Endothelial cell of umbilical vein (primary cell): Measurements from ENCODE around the gene PAX5. TPM values are rescaled to one million over a fixed set of nuclear protein-coding genes. Genes with fewer than 3 reads are reported as not detected.

Experiments used
- BruUV-seq: library from RNA; stranded (reverse); fragments of 400-500 nt; replicated peaks from 2 replicates; lab custom pipeline; 2021; lab: Mats Ljungman, UMichigan
- CTCF ChIA-PET: fragments of 300-600, 350-600 bp; sonication (Branson Sonifier 250); formaldehyde crosslinking; loops from one replicate; lab custom pipeline; 2021; ENCODE audit warnings: antibody characterized with exemption, inconsistent platforms; lab: Charles Lee
- POLR2A ChIA-PET: fragments of 300-600, 350-600 bp; sonication (Branson Sonifier 250); formaldehyde crosslinking; loops from one replicate; lab custom pipeline; 2021; ENCODE audit warnings: antibody characterized with exemption, inconsistent platforms; lab: Charles Lee
- DNase-seq: peaks from one replicate; pipeline ENCODE4 v3.0.0-alpha.2; 2011; ENCODE audit warnings: low read depth, low spot score
- FAIRE-seq: peaks from 2 replicates; lab custom pipeline; 2011; peaks lifted over from hg19 to GRCh38; lab: Jason Lieb, UNC
- H2AFZ ChIP-seq: 2 replicates; pipeline ENCODE4 v1.6.0; 2012; ENCODE audit warnings: low read depth, low read length, control low read depth, inconsistent platforms
- H3K27ac ChIP-seq: 2 replicates; pipeline ENCODE4 v1.5.1; 2011; ENCODE audit warnings: low read depth, mild to moderate bottlenecking, control low read depth, low read length, moderate library complexity; ENCODE audit not compliant: insufficient read depth
- H3K27me3 ChIP-seq, 2 experiments: 2 replicates each; pipeline versions ENCODE4 v1.6.0 to v1.6.1; 2011; ENCODE audit warnings: low read length in 2 of 2, mixed read lengths in 1 of 2; ENCODE audit not compliant: control insufficient read depth in 2 of 2, insufficient read depth in 2 of 2
- H3K36me3 ChIP-seq, 2 experiments: 2 replicates in 1 of 2; 3 replicates in 1 of 2; pipeline ENCODE4 v1.5.1; 2011; ENCODE audit warnings: low read length in 2 of 2, mild to moderate bottlenecking in 1 of 2, moderate library complexity in 1 of 2; ENCODE audit not compliant: control insufficient read depth in 2 of 2, insufficient read depth in 2 of 2; ENCODE audit errors: extremely low read depth in 1 of 2
- H3K4me1 ChIP-seq: 3 replicates; pipeline ENCODE4 v1.5.1; 2011; ENCODE audit warnings: mild to moderate bottlenecking, low read length; ENCODE audit not compliant: control insufficient read depth, insufficient read depth; ENCODE audit errors: extremely low read depth
- H3K4me2 ChIP-seq: 2 replicates; pipeline ENCODE4 v1.6.1; 2011; ENCODE audit warnings: low read length, control low read depth, mixed read lengths; ENCODE audit not compliant: insufficient read depth
- H3K4me3 ChIP-seq, 3 experiments: fragments of 200-600 bp in 1 of 3; sonication (generic), shearing (Covaris generic) in 1 of 3; replicated peaks in 1 of 3; 2 replicates each; pipeline ENCODE4 v1.5.1; 2011 to 2016; ENCODE audit warnings: control low read depth in 3 of 3, low read length in 3 of 3, mild to moderate bottlenecking in 2 of 3, inconsistent platforms in 1 of 3, low read depth in 1 of 3, moderate library complexity in 1 of 3; ENCODE audit not compliant: insufficient read depth in 1 of 3
- H3K79me2 ChIP-seq: 2 replicates; pipeline ENCODE4 v1.6.0; 2012; ENCODE audit warnings: low read length, inconsistent platforms; ENCODE audit not compliant: control insufficient read depth, insufficient read depth
- H3K9ac ChIP-seq: replicated peaks from 2 replicates; pipeline ENCODE3; 2011; ENCODE audit warnings: low read length, control low read depth; ENCODE audit not compliant: insufficient read depth; ENCODE audit errors: extremely low read depth
- H3K9me1 ChIP-seq: replicated peaks from 3 replicates; pipeline ENCODE4 v1.6.0; 2011; ENCODE audit warnings: mild to moderate bottlenecking, low read length; ENCODE audit not compliant: control insufficient read depth, insufficient read depth; ENCODE audit errors: extremely low read depth
- H3K9me3 ChIP-seq: replicated peaks from 2 replicates; pipeline ENCODE4 v1.5.1; 2012; ENCODE audit warnings: low read length, inconsistent platforms; ENCODE audit not compliant: control insufficient read depth, insufficient read depth
- H4K20me1 ChIP-seq: replicated peaks from 2 replicates; pipeline ENCODE3; 2011; ENCODE audit warnings: mild to moderate bottlenecking, low read length; ENCODE audit not compliant: control insufficient read depth, insufficient read depth; ENCODE audit errors: extremely low read depth
- EZH2 ChIP-seq: IDR thresholded peaks from 2 replicates; pipeline ENCODE4 v1.6.1; 2012; ENCODE audit warnings: borderline replicate concordance, low read depth, mild to moderate bottlenecking, moderate library complexity, low read length, inconsistent platforms; ENCODE audit not compliant: severe bottlenecking
- FOS ChIP-seq: IDR thresholded peaks from 2 replicates; pipeline ENCODE4 v1.6.1; 2011; ENCODE audit warnings: mild to moderate bottlenecking, low read length, moderate library complexity, borderline replicate concordance; ENCODE audit not compliant: insufficient read depth
- GATA2 ChIP-seq: IDR thresholded peaks from 2 replicates; pipeline ENCODE4 v1.7.0; 2011; ENCODE audit warnings: low read depth, mild to moderate bottlenecking, moderate library complexity, mixed read lengths, low read length; ENCODE audit not compliant: insufficient read length, insufficient read depth
- JUN ChIP-seq: IDR thresholded peaks from 2 replicates; pipeline ENCODE4 v1.6.1; 2011; ENCODE audit warnings: borderline replicate concordance, low read depth; ENCODE audit not compliant: insufficient read length, insufficient read depth
- MYC ChIP-seq: IDR thresholded peaks from one replicate; pipeline ENCODE4 v1.6.1; 2011; ENCODE audit warnings: mild to moderate bottlenecking, low read depth, low read length
- POLR2A ChIP-seq: IDR thresholded peaks from 2 replicates; pipeline ENCODE4 v1.6.1; 2012; ENCODE audit warnings: low read depth, mild to moderate bottlenecking, control low read depth, low read length
- POLR2AphosphoS5 ChIP-seq: IDR thresholded peaks from 2 replicates; pipeline ENCODE4 v1.6.1; 2012; ENCODE audit warnings: low read depth, mild to moderate bottlenecking, control low read depth, low read length, moderate library complexity; ENCODE audit not compliant: insufficient read depth
- dilution Hi-C: fragments of 300-500 bp; cut with MboI; formaldehyde crosslinking; loops from one replicate; pipeline ENCODE4 v1.15.0; 2019; ENCODE audit warnings: low sequenced_read_pairs; ENCODE audit not compliant: extremely low pct_ligation_motif_present
- intact Hi-C: fragments of 100-400 bp; cut with micrococcal nuclease; formaldehyde crosslinking; loops from one replicate; pipeline ENCODE4 v1.10.0; 2022
- polyA plus RNA-seq, 4 experiments: library from polyadenylated mRNA; depleted of rRNA in 3 of 4; stranded (reverse) in 3 of 4; unstranded in 1 of 4; fragments of >200 nt; gene quantifications; 2 replicates each; pipeline versions ENCODE4 v1.2.1 to v1.2.3, GENCODE V29; 2011 to 2012; ENCODE audit warnings: missing spikeins in 1 of 4
- total RNA-seq: library from RNA; stranded (reverse); gene quantifications from 2 replicates; pipeline ENCODE4 v1.2.3, GENCODE V29; 2021
- TF ChIP-seq, protein P1 (sequence below), 2 donors: IDR thresholded peaks; 1 replicate in 1 of 2; 2 replicates in 1 of 2; pipeline ENCODE4 v1.5.1; 2011; ENCODE audit warnings: low read length in 2 of 2, mild to moderate bottlenecking in 2 of 2, moderate library complexity in 2 of 2, control low read depth in 1 of 2, inconsistent platforms in 1 of 2, low read depth in 1 of 2; ENCODE audit not compliant: insufficient read depth in 1 of 2; ENCODE audit errors: extremely low read depth in 1 of 2
- TF ChIP-seq, protein P2 (sequence below): IDR thresholded peaks from 2 replicates; pipeline ENCODE4 v1.6.1; 2011; ENCODE audit not compliant: insufficient read depth, insufficient read length

The PAX5 gene
- total and polyA plus RNA-seq, 2 donors (not counting 3 experiments of a cell fraction or from before 2014, with no cell fraction given) = not detected

DNA sequence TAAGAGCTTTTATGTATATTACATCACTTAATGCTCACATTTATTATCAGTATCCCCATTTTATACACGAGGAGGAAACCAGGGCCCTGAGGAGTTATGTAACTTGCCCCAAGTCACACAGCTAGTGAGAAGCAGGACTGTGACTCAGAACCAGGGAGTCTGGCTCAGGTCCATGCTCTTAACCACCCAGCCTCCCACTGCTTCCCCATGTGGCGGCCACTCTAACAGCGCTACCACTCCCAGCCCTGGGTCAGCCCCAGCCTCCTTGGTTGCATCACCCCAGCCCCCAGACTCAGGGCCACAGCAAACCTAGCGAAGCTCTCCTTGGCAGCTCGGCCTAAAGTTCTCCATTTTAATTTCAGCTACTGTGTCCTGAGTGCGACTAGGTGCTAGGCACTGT is 159.1 kb downstream of the PAX5 start:
- Histone ChIP-seq H3K9me1 (no peaks in the 10 kb centered on the region), H3K79me2 (no peaks in the 10 kb centered on the region), H3K4me2 (no peak overlapping the region), H2AFZ (no peak overlapping the region), H3K9ac (no peak overlapping the region), H3K36me3 (no peaks in the 10 kb centered on the region), H3K9me3 (no peaks in the 10 kb centered on the region), H3K4me1 (no peaks in the 10 kb centered on the region), H4K20me1 (no peaks in the 10 kb centered on the region), H3K27me3 (peaks cover 0 to 8% of the 10 kb centered on the region in 2 experiments), H3K27ac (no peak overlapping the region), H3K4me3 (no peak overlapping the region)
- TF ChIP-seq GATA2 (no peak), FOS (no peak), POLR2AphosphoS5 (no peak), JUN (no peak), MYC (no peak), EZH2 (no peak), POLR2A (no peak)
- TF ChIP-seq, protein P1, sequence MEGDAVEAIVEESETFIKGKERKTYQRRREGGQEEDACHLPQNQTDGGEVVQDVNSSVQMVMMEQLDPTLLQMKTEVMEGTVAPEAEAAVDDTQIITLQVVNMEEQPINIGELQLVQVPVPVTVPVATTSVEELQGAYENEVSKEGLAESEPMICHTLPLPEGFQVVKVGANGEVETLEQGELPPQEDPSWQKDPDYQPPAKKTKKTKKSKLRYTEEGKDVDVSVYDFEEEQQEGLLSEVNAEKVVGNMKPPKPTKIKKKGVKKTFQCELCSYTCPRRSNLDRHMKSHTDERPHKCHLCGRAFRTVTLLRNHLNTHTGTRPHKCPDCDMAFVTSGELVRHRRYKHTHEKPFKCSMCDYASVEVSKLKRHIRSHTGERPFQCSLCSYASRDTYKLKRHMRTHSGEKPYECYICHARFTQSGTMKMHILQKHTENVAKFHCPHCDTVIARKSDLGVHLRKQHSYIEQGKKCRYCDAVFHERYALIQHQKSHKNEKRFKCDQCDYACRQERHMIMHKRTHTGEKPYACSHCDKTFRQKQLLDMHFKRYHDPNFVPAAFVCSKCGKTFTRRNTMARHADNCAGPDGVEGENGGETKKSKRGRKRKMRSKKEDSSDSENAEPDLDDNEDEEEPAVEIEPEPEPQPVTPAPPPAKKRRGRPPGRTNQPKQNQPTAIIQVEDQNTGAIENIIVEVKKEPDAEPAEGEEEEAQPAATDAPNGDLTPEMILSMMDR (IDR thresholded peaks at IDR 0.05; ENCODE audit: extremely low read depth in 1 of 2, insufficient read depth in 1 of 2, low read depth in 1 of 2, low read length in 2 of 2) = no peak
- TF ChIP-seq, protein P2, sequence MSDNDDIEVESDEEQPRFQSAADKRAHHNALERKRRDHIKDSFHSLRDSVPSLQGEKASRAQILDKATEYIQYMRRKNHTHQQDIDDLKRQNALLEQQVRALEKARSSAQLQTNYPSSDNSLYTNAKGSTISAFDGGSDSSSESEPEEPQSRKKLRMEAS = no peak
- POLR2A ChIA-PET = no interaction called here
- CTCF ChIA-PET = interaction anchor here (0.8 to 6.4 kb wide), 10 partner anchors 12 to 454 kb away, joined by 3 to 81 read pairs (median 24); no protein-coding TSS in a partner anchor
- no peak for FAIRE-seq
- dilution Hi-C loops = no loop called here
- no peak for DNase-seq
- no TSS peak for BruUV-seq
- intact Hi-C loops = loop anchor here (5.0 kb wide), 1 partner anchor 457 kb away; no protein-coding TSS in a partner anchor
